Superior temporal gyrus (tissue), 1 donor: ENCODE measurements around the gene DR1.

Experiments used
- DNase-seq: peaks from one replicate; pipeline ENCODE4 v3.0.0-alpha.2; 2016; ENCODE audit errors: extremely low spot score

DR1 gene

GRCh38 chr1:93345633-93346420, at the start of gene DR1:
Gene DR1, plus strand, starts transcription at chr1:93345907. Its CDS starts 739 bp downstream, at chr1:93346646.
- peak; percentile 94 for DNase-seq

DNA sequence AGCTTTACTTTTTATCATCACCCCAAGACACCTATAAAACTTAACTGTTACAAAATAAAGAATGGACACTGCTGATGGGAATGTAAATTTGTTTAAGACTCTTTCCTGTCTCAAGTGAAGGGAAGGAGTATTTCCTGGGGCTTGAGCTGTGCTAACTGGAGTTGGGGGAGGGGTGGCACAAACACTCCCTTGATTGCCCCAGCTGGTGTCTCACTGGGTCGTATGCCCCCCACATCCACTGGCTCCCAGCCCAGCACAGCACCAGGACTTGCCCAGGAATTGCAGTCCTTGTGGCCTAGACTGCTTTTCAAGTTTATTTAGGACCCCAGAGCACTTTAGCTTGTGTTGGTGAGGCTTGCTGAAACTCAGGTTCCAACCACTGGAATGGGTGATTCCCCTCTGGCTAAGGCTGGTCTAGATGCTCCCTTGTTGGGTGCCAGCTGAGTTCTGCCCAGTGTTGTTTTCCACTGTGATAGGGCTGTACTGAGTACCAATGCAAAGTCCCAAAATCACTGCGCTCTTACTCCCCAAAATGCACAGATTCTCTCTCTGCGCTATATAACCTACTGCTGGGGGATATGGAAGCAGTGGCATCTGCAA, 49.1 kb upstream of the DR1 start:
- no peak for DNase-seq

GRCh38 chr1:93301131-93301530, 44.6 kb upstream of the DR1 start:
- no peak for DNase-seq

GRCh38 chr1:93302078-93302477, 43.6 kb upstream of the DR1 start:
- no peak for DNase-seq

- DNase-seq = peak; percentile 92
These were observed 41.0 kb upstream of the DR1 start for GRCh38 chr1:93304716-93305138.

GRCh38 chr1:93306920-93307319, 38.8 kb upstream of the DR1 start:
- DNase-seq = no peak

GRCh38 chr1:93313026-93313425, 32.7 kb upstream of the DR1 start:
- DNase-seq = no peak

- DNase-seq = peak; percentile 29
These were observed 28.5 kb upstream of the DR1 start for GRCh38 chr1:93317207-93317606.

DNA sequence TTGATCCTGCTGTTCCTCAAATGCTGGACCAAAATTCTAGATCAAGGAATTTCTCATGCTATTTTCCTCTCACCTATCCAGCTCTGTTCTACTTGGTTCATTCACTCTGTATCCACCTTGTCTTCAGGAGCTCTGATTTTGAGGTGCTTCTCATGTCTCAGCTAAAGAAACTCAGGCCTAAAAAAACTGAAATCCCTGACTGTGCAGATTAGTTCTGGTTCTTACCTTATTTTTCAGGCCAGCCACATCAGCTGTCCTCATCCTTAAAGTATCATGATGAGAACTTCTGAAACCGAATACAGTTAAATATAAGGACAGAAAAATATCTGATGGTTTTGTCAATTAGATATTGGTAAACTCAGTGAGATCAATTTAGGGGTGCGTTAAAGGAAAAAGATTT, 27.8 kb upstream of the DR1 start:
- DNase-seq = no peak

DNA sequence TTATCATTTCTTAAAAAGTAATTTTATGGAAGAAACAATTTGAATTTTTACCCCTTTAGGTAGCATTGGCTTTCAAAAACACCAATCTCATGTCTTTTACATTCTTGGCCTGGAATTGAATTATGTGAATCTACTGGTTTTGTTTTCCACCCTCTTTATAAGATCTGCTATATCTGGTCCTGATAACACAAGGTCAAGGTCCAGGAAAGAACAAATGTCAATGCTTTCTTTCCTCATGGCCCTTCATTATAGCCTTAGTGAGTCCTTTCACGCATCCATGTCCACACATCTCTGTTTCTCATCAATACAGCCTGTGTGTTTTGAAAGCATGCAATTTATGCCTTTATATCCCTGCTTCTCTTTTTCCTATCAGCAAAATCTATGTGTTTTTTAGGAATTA, 24.0 kb upstream of the DR1 start:
- no peak for DNase-seq

- no peak for DNase-seq
These were observed 23.4 kb upstream of the DR1 start for GRCh38 chr1:93322349-93322748.

DNA sequence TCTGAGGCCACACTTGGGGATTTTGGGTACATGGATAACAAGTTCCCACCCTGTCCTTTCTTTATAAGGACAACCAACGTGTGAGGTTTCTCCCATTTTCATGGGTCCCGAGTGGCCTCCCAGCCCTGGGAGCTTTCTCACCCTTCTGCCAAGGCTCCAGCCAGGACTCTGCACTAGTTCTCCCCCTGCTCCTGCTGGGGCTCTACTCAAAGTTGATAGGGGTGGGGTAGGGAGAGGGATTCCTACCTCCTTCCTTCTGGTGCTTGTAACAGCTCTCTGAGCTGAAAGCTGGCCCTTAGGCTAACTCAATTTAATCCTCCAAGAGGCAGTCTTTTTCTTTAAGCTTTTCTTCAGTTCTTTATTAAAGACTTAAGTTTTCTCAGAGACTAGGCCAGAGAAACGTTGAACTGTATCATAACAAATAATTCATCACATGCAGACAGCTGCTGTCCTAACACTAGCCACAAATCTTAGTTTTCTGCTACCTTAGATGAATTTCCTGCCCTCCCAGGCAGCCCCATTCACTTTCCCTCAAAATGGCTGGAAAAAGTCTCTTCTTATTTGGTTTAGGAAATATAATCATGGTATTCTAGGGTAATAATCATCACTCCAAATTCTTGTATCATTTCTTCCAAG, 22.4 kb upstream of the DR1 start:
- DNase-seq = no peak

GRCh38 chr1:93324486-93325464, 20.9 kb upstream of the DR1 start:
- DNase-seq = no peak

- DNase-seq = peak; percentile 46
These were observed 16.6 kb upstream of the DR1 start for GRCh38 chr1:93328809-93329760.

DNA sequence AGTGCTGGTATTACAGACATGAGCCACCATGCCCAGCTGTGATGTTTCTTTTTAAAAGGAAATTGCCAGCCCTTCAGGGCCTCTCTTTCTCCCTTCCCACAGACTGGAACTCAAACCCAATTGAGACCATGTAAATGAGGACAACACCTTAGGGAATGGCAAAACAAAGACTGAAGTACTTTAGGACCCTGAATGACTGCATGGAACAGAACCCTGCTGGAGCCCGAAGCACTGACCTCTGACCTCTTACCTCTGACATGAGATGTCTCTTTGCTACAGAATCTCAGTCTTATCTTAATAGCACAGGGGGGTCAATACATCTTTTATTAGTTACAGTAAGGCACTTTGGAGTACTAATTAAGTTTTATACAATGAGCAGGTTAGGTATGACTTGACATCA, 15.5 kb upstream of the DR1 start:
- no peak for DNase-seq

DNA sequence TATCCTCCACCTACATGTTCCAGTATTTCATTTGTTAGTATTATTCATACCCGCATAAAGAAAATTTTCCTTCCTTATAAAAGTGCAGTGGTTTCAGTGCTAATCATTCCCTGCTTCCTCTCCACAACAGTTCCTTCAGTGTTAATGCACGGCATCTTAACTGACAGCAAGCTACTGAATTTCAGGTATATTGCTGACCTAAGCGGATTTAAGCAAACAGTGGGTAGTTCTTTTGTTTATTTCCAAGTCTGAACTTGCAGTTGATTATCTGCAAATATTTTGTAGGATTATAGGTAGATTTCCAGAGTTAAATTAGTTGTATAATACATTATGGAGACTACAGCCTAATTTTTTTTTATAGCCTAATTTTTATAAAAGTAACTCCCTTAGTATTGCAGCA, 15.1 kb upstream of the DR1 start:
- DNase-seq = no peak

- DNase-seq = no peak
These were observed 14.3 kb upstream of the DR1 start for GRCh38 chr1:93331412-93331811.

DNA sequence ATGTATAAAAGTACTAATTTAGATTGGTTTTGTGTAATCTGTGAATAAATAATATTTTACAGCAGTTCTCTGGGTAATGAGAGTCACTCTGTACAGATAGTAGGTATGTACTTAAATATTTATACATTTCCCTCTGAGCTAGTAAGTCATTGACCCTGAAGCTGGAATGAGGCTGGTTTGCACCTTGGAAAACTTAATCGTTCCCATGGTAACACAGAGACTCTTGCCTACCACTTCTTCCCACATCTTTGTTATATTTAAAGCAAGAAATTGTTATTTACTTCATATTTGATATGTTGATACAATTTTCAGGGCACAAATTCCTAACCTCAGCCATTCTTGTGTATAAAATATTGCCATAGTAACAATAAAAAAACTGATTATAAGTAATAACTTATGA, 13.3 kb upstream of the DR1 start:
- no peak for DNase-seq

DNA sequence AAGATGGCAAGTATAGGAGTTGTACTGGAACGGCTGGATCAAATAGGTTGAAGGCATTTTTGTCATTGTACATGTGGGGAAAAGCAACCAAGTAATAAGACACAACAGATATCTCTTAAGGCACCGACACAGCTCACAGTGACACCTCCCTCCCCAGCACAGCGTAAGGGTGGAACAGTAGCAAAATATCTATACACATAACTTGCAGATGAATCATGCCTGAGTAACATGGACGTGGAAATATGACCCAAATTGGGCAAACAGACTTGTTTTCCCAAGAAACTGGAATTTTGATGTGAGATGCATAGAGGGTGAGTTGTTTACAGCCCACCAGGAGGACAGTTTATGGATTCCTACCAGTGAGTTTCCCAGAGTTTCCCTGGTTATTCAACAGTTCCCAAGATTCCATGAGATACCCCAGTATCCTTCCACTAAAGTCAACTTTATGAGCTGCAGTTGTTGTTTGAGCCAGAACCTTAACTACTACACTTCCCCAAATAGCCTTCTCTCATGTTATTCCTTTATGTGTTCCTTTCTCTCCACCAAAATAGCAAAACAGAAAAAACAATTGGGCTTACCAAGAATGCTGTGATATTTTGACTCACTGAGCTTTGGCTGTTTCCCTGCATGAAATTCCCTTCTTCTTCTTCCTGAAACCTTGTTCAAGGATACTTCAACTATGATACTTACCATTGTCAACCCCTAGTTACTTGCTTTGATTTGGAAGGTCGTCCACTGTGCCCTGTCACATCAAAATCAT, 7.1 kb upstream of the DR1 start:
- no peak for DNase-seq

- no peak for DNase-seq
These were observed 6.5 kb upstream of the DR1 start for GRCh38 chr1:93339171-93339697.
